ENCODE results near the gene HMBS. TPM values are rescaled to one million over a fixed set of nuclear protein-coding genes. Genes with fewer than 3 reads are reported as not detected.

Gene HMBS
- total and polyA plus RNA-seq, 8 donors = 3.8 to 25.0 (median 15.9) TPM; not detected in 1

- peaks cover 3 to 11% (median 7%) of the 10 kb centered on the region in 4 donors for H3K36me3 ChIP-seq
- H3K4me3 ChIP-seq = no peak overlapping the region
- no peaks in the 10 kb centered on the region for H3K9me3 ChIP-seq
- no peaks in the 10 kb centered on the region for H3K27me3 ChIP-seq
- 74 to 84% (median 79%) methylated on average over 6 of the region's 6 CpGs for WGBS, 5 donors
- DNase-seq = no peak
- intact Hi-C loops (cut with DNase I; ENCODE audit: low total_unique reads) = no loop called here
- no peak overlapping the region for H3K27ac ChIP-seq
- peaks cover 9 to 36% (median 20%) of the 10 kb centered on the region in 4 donors for H3K4me1 ChIP-seq
- TF ChIP-seq CTCF (IDR thresholded peaks at IDR 0.05) = no peak
- TF ChIP-seq EP300 (IDR thresholded peaks at IDR 0.05) = no peak
- no peak for TF ChIP-seq POLR2A (IDR thresholded peaks at IDR 0.05)
- TF ChIP-seq POLR2AphosphoS5 (IDR thresholded peaks at IDR 0.05) = no peak
These were observed 2.4 kb downstream of the HMBS start for GRCh38 chr11:119087123-119087522.

GRCh38 chr11:119087747-119088241 is 3.1 kb downstream of the HMBS start:
- Histone ChIP-seq H3K27ac (no peak overlapping the region), H3K4me3 (no peak overlapping the region), H3K4me1 (peaks cover 15 to 42% (median 23%) of the 10 kb centered on the region in 4 donors), H3K9me3 (no peaks in the 10 kb centered on the region), H3K27me3 (no peaks in the 10 kb centered on the region), H3K36me3 (peaks cover 0 to 10% (median under 1%) of the 10 kb centered on the region in 4 donors)
- no peak for DNase-seq
- intact Hi-C loops (cut with DNase I; ENCODE audit: low total_unique reads) = no loop called here
- TF ChIP-seq CTCF (IDR thresholded peaks at IDR 0.05) (no peak), EP300 (IDR thresholded peaks at IDR 0.05) (no peak), POLR2A (IDR thresholded peaks at IDR 0.05) (no peak), POLR2AphosphoS5 (IDR thresholded peaks at IDR 0.05) (no peak)
- 86 to 100% (median 95%) methylated on average over 2 of the region's 2 CpGs for WGBS, 5 donors

GRCh38 chr11:119088406-119088805 is 3.7 kb downstream of the HMBS start:
- intact Hi-C loops (cut with DNase I; ENCODE audit: low total_unique reads) = no loop called here
- no peak for DNase-seq

GRCh38 chr11:119089319-119089718 is 4.6 kb downstream of the HMBS start:
- no peak for DNase-seq
- TF ChIP-seq POLR2A (IDR thresholded peaks at IDR 0.05) (no peak), EP300 (IDR thresholded peaks at IDR 0.05) (no peak)
- H3K4me3 ChIP-seq = no peak overlapping the region
- no peaks in the 10 kb centered on the region for H3K27me3 ChIP-seq
- intact Hi-C loops (cut with DNase I; ENCODE audit: low total_unique reads) = no loop called here
- H3K36me3 ChIP-seq = peaks cover 0 to 10% (median 0%) of the 10 kb centered on the region in 4 donors
- WGBS, 5 donors = 83 to 100% (median 85%) methylated on average over 1 of the region's 1 CpG
- no peak overlapping the region for H3K27ac ChIP-seq
- no peaks in the 10 kb centered on the region for H3K9me3 ChIP-seq
- peaks cover 27 to 52% (median 37%) of the 10 kb centered on the region in 4 donors for H3K4me1 ChIP-seq

More at GRCh38 chr11:119088406-119088805, 3.7 kb downstream of the HMBS start:
- no peak for TF ChIP-seq EP300 (IDR thresholded peaks at IDR 0.05)
- TF ChIP-seq CTCF (IDR thresholded peaks at IDR 0.05) = no peak
- no peak for TF ChIP-seq POLR2AphosphoS5 (IDR thresholded peaks at IDR 0.05)
- TF ChIP-seq POLR2A (IDR thresholded peaks at IDR 0.05) = no peak
- H3K9me3 ChIP-seq = no peaks in the 10 kb centered on the region
- H3K27me3 ChIP-seq = no peaks in the 10 kb centered on the region
- no peak overlapping the region for H3K4me3 ChIP-seq
- H3K4me1 ChIP-seq = peaks cover 22 to 48% (median 30%) of the 10 kb centered on the region in 4 donors
- no peak overlapping the region for H3K27ac ChIP-seq
- H3K36me3 ChIP-seq = peaks cover 0 to 10% (median 0%) of the 10 kb centered on the region in 4 donors
- 92 to 95% (median 95%) methylated on average over 9 of the region's 9 CpGs for WGBS, 5 donors

GRCh38 chr11:119091178-119091577 is 6.5 kb downstream of the HMBS start:
- TF ChIP-seq EP300 (IDR thresholded peaks at IDR 0.05) (no peak), POLR2AphosphoS5 (IDR thresholded peaks at IDR 0.05) (no peak), CTCF (IDR thresholded peaks at IDR 0.05) (no peak), POLR2A (IDR thresholded peaks at IDR 0.05) (no peak)
- intact Hi-C loops (cut with DNase I; ENCODE audit: low total_unique reads) = no loop called here
- Histone ChIP-seq H3K27ac (peak overlapping the region in 1 of 5 donors; percentile 43), H3K36me3 (peaks cover 0 to 11% (median 0%) of the 10 kb centered on the region in 4 donors), H3K9me3 (no peaks in the 10 kb centered on the region), H3K4me3 (no peak overlapping the region), H3K4me1 (peaks cover 19 to 46% (median 32%) of the 10 kb centered on the region in 4 donors), H3K27me3 (no peaks in the 10 kb centered on the region)
- WGBS, 5 donors = 64 to 91% (median 80%) methylated on average over 9 of the region's 9 CpGs
- DNase-seq = peak in 1 of 2 donors; percentile 35
